HepG2 (cell line): ENCODE data around the gene KCNK5. TPM values are rescaled to one million over a fixed set of nuclear protein-coding genes. Genes with fewer than 3 reads are reported as not detected.

Experiments used
- ATAC-seq: fragments of 200-7000 bp; cut with Tn5 transposase; 3 replicates; pipeline ENCODE4 v1.9.1; 2020; ENCODE audit warnings: mild to moderate bottlenecking, moderate library complexity
- BruUV-seq: library from RNA; stranded (reverse); fragments of 400-500 nt; replicated peaks from 2 replicates; lab custom pipeline; 2021; lab: Mats Ljungman, UMichigan
- CTCF ChIA-PET: fragments of 300-600 bp; formaldehyde crosslinking; extraction: SDS; loops from one replicate; lab custom pipeline; 2021; ENCODE audit warnings: low total read pairs, inconsistent platforms, low intra/inter-chr PET ratio; lab: Yijun Ruan, JAX
- POLR2A ChIA-PET: fragments of 350-600 bp; sonication (Branson Sonifier 250); formaldehyde crosslinking; loops from one replicate; lab custom pipeline; 2020; ENCODE audit warnings: antibody characterized with exemption, inconsistent platforms; lab: Yijun Ruan, JAX
- DNase-seq: peaks from one replicate; pipeline ENCODE4 v3.0.0-alpha.2; 2015; ENCODE audit warnings: low spot score
- FAIRE-seq: peaks from 3 replicates; lab custom pipeline; 2011; peaks lifted over from hg19 to GRCh38; lab: Jason Lieb, UNC
- H2AFZ ChIP-seq: one replicate; pipeline ENCODE4 v1.6.1; 2011; ENCODE audit warnings: low read length, inconsistent platforms
- H3K27ac ChIP-seq: fragments of 300-600 bp; 3 replicates; pipeline ENCODE4 v1.8.0; 2011; ENCODE audit warnings: mixed run types, mild to moderate bottlenecking, mixed read lengths, low read length, inconsistent platforms; ENCODE audit not compliant: insufficient read depth; ENCODE audit errors: extremely low read length
- H3K27me3 ChIP-seq, 2 experiments: fragments of 200-600 bp in 1 of 2; 2 replicates in 1 of 2; 3 replicates in 1 of 2; pipeline versions ENCODE4 v1.6.0 to v1.8.0; 2011; ENCODE audit warnings: low read length in 2 of 2, mild to moderate bottlenecking in 2 of 2, moderate library complexity in 2 of 2, inconsistent platforms in 1 of 2; ENCODE audit not compliant: insufficient read depth in 2 of 2, control insufficient read depth in 1 of 2
- H3K36me3 ChIP-seq, 2 experiments: fragments of 200-600 bp in 1 of 2; replicated peaks in 1 of 2; 2 replicates in 1 of 2; 3 replicates in 1 of 2; pipeline versions ENCODE4 v1.5.1 to v1.8.0; 2011; ENCODE audit warnings: low read length in 2 of 2, inconsistent platforms in 1 of 2; ENCODE audit not compliant: insufficient read depth in 2 of 2, control insufficient read depth in 1 of 2
- H3K4me1 ChIP-seq: 2 replicates; pipeline ENCODE4 v1.5.1; 2012; ENCODE audit warnings: low read length, inconsistent platforms; ENCODE audit not compliant: insufficient read depth
- H3K4me2 ChIP-seq: 2 replicates; pipeline ENCODE4 v1.6.0; 2011; ENCODE audit warnings: low read depth, low read length, inconsistent platforms
- H3K4me3 ChIP-seq, 3 experiments: fragments of 200-600 bp in 1 of 3; sonication (generic), shearing (Covaris generic) in 1 of 3; replicated peaks in 1 of 3; 2 replicates each; pipeline ENCODE4 v1.5.1; 2011 to 2016; ENCODE audit warnings: low read length in 3 of 3, inconsistent platforms in 2 of 3, low read depth in 2 of 3, mild to moderate bottlenecking in 2 of 3, control low read depth in 1 of 3, mixed read lengths in 1 of 3; ENCODE audit not compliant: insufficient read depth in 1 of 3
- H3K79me2 ChIP-seq: one replicate; pipeline ENCODE4 v1.6.1; 2011; ENCODE audit warnings: low read length, inconsistent platforms; ENCODE audit not compliant: insufficient read depth
- H3K9ac ChIP-seq: 2 replicates; pipeline ENCODE4 v1.6.0; 2011; ENCODE audit warnings: mild to moderate bottlenecking, low read depth, low read length, inconsistent platforms; ENCODE audit not compliant: insufficient read depth
- H3K9me3 ChIP-seq: 2 replicates; pipeline ENCODE4 v1.5.1; 2012; ENCODE audit warnings: mild to moderate bottlenecking, low read length
- H4K20me1 ChIP-seq: 2 replicates; pipeline ENCODE4 v1.6.0; 2011; ENCODE audit warnings: inconsistent platforms, mild to moderate bottlenecking, low read length, moderate library complexity; ENCODE audit not compliant: insufficient read depth
- AFF4 ChIP-seq: sonication (generic); formaldehyde crosslinking; IDR thresholded peaks from 2 replicates; pipeline ENCODE4 v1.4.0; 2020; ENCODE audit warnings: missing genetic modification reagents
- BORCS8-MEF2B ChIP-seq: sonication (generic); formaldehyde crosslinking; IDR thresholded peaks from 2 replicates; pipeline ENCODE4 v1.8.0; 2022; ENCODE audit warnings: mild to moderate bottlenecking, missing genetic modification reagents
- MYPOP ChIP-seq: sonication (generic); formaldehyde crosslinking; IDR thresholded peaks from 2 replicates; pipeline ENCODE4 v1.8.1; 2023; ENCODE audit warnings: mild to moderate bottlenecking, moderate library complexity, missing genetic modification reagents
- RBM22 ChIP-seq: fragments of 200-400 bp; formaldehyde crosslinking; optimal IDR thresholded peaks from 2 replicates; pipeline ENCODE3; 2017; ENCODE audit warnings: mild to moderate bottlenecking, low read length, moderate library complexity
- RELA ChIP-seq: sonication (generic); formaldehyde crosslinking; IDR thresholded peaks from 2 replicates; pipeline ENCODE4 v1.4.0; 2020; ENCODE audit warnings: missing genetic modification reagents
- XRCC5 ChIP-seq: fragments of 200-400 bp; formaldehyde crosslinking; optimal IDR thresholded peaks from 2 replicates; pipeline ENCODE3; 2017; ENCODE audit warnings: mild to moderate bottlenecking, low read length
- ZFAT ChIP-seq: sonication (generic); formaldehyde crosslinking; conservative IDR thresholded peaks from 2 replicates; pipeline ENCODE4 v1.8.1; 2023; ENCODE audit warnings: missing genetic modification reagents, inconsistent platforms
- ZNF318 ChIP-seq: sonication (generic); formaldehyde crosslinking; IDR thresholded peaks from 2 replicates; pipeline ENCODE4 v1.4.0; 2020; ENCODE audit warnings: mild to moderate bottlenecking, missing genetic modification reagents
- WGBS: methylation state at CpG from one replicate; pipeline ENCODE4 v1.1.6; 2017; ENCODE audit warnings: low lambda C conversion rate; 5-methylcytosine and 5-hydroxymethylcytosine counted together
- in situ Hi-C: cut with HindIII; loops from 2 replicates; pipeline ENCODE4 v1.10.0; 2017; ENCODE audit warnings: low pct_unique_long_range_greater_than_20kb; ENCODE audit not compliant: extremely low pct_ligation_motif_present
- intact Hi-C: fragments of 100-400 bp; cut with micrococcal nuclease; formaldehyde crosslinking; loops from one replicate; pipeline ENCODE4 v1.10.0; 2022; ENCODE audit not compliant: unreplicated experiment
- polyA plus RNA-seq, 8 experiments: library from polyadenylated mRNA; depleted of rRNA in 3 of 8; stranded (reverse) in 7 of 8; unstranded in 1 of 8; fragments of >200 nt; fragmentation: Illumina TruSeq in 4 of 8; extraction: Trizol in 4 of 8; gene quantifications; 2 replicates each; pipeline versions ENCODE4 v1.2.1 to v1.2.3, GENCODE V29; 2011 to 2016; ENCODE audit warnings: low read depth in 4 of 8, missing spikeins in 1 of 8, mixed read lengths in 1 of 8; ENCODE audit not compliant: insufficient read depth in 1 of 8
- total RNA-seq, 5 experiments: library from RNA; depleted of rRNA; stranded (reverse); fragments of >200 nt; fragmentation: Illumina TruSeq; extraction: Trizol; gene quantifications; 2 replicates each; pipeline ENCODE4 v1.2.3, GENCODE V29; 2016; ENCODE audit warnings: low read depth in 1 of 5

Gene KCNK5
- total and polyA plus RNA-seq, 2 of the 13 experiments (the other 11 are each of a cell fraction or from before 2014, with no cell fraction given) = 0.04 TPM; not detected in 1

- TF ChIP-seq AFF4 (CRISPR knock-in tag) (no peak), ZFAT (CRISPR knock-in tag) (no peak)
These were observed 4.1 kb upstream of the KCNK5 start (continued) for GRCh38 chr6:39233333-39233732.

- POLR2A ChIA-PET = no interaction called here
- H3K9me3 ChIP-seq = no peaks in the 10 kb centered on the region
- TF ChIP-seq ZNF318 (CRISPR knock-in tag) (no peak), BORCS8-MEF2B (CRISPR knock-in tag) (no peak), RELA (CRISPR knock-in tag) (no peak), XRCC5 (no peak), MYPOP (no peak), RBM22 (no peak)
These were observed 2.4 kb upstream of the KCNK5 start for GRCh38 chr6:39231521-39232243.

More at GRCh38 chr6:39231521-39232243, 2.4 kb upstream of the KCNK5 start:
- H3K27ac ChIP-seq = no peak overlapping the region
- no peaks in the 10 kb centered on the region for H3K4me1 ChIP-seq
- intact Hi-C loops = no loop called here
- H3K36me3 ChIP-seq = no peaks in the 10 kb centered on the region
- CTCF ChIA-PET = no interaction called here
- no peak overlapping the region for H3K4me3 ChIP-seq
- no peak for DNase-seq
- no peak for ATAC-seq
- in situ Hi-C loops = no loop called here
- no peak overlapping the region for H3K4me2 ChIP-seq
- no peaks in the 10 kb centered on the region for H3K79me2 ChIP-seq
- 14% methylated on average over 7 of the region's 7 CpGs for WGBS
- H4K20me1 ChIP-seq = no peaks in the 10 kb centered on the region
- no peak overlapping the region for H2AFZ ChIP-seq
- BruUV-seq = no TSS peak
- no peak overlapping the region for H3K9ac ChIP-seq
- FAIRE-seq = no peak
- H3K27me3 ChIP-seq = peaks cover 0 to 23% of the 10 kb centered on the region in 2 experiments; a peak in 4 of 5 replicates
